ENCODE results near the gene DUOX1. TPM values are rescaled to one million over a fixed set of nuclear protein-coding genes. Genes with fewer than 3 reads are reported as not detected.

The DUOX1 gene
- total RNA-seq, 1 experiment from 2014 or later: not detected

- Histone ChIP-seq H3K27ac (no peak overlapping the region), H2AFZ (no peak overlapping the region), H3K9me2 (ENCODE audit: insufficient read depth) (no peaks in the 10 kb centered on the region), H3K36me3 (ENCODE audit: low read depth) (no peaks in the 10 kb centered on the region), H3K9me3 (ENCODE audit: insufficient read depth, low read depth) (no peaks in the 10 kb centered on the region), H3K4me2 (peak overlapping the region; percentile 97; the same call in 1 of the 2 replicates), H3K79me2 (ENCODE audit: low read depth) (no peaks in the 10 kb centered on the region), H3F3A (ENCODE audit: insufficient read depth, low read depth) (peaks cover 19% of the 10 kb centered on the region), H3K4me1 (replicated peaks; ENCODE audit: insufficient read depth) (no peaks in the 10 kb centered on the region), H4K20me1 (ENCODE audit: insufficient read depth) (no peaks in the 10 kb centered on the region), H3K4me3 (peak overlapping the region; percentile 80; the same call in 1 of the 2 replicates), H3K27me3 (ENCODE audit: insufficient read depth, low read depth) (no peaks in the 10 kb centered on the region)
- POLR2A ChIA-PET (ENCODE audit: unreplicated experiment): interaction anchor here (0.5 kb wide), 1 partner anchor 11 kb away, joined by 10 read pairs; no protein-coding TSS in a partner anchor
- DNase-seq: no peak
- BruUV-seq (replicated peaks): no TSS peak
- intact Hi-C loops (cut with micrococcal nuclease; ENCODE audit: unreplicated experiment): loop anchor here (2.0 kb wide), 1 partner anchor 255 kb away; no protein-coding TSS in a partner anchor
- CTCF ChIA-PET: interaction anchor here (0.6 to 0.8 kb wide), 2 partner anchors 20 to 26 kb away, joined by 3 to 6 read pairs; no protein-coding TSS in a partner anchor
- TF ChIP-seq EZH2 (IDR thresholded peaks at IDR 0.05; ENCODE audit: low read depth) (no peak), CTCF (conservative IDR thresholded peaks at IDR 0.05) (no peak)
Observed at GRCh38 chr15:45201869-45202268, 72.1 kb downstream of the DUOX1 start.

GRCh38 chr15:45203182-45203581 is 73.4 kb downstream of the DUOX1 start:
- POLR2A ChIA-PET (ENCODE audit: unreplicated experiment): interaction anchor here (0.6 kb wide), 1 partner anchor 414 kb away, joined by 7 read pairs; no protein-coding TSS in a partner anchor
- TF ChIP-seq EZH2 (IDR thresholded peaks at IDR 0.05; ENCODE audit: low read depth): no peak
- no peak for TF ChIP-seq CTCF (conservative IDR thresholded peaks at IDR 0.05)
- CTCF ChIA-PET: interaction anchor here (0.7 kb wide), 1 partner anchor 32 kb away, joined by 7 read pairs; no protein-coding TSS in a partner anchor

GRCh38 chr15:45205192-45205591 is 75.4 kb downstream of the DUOX1 start:
- POLR2A ChIA-PET (ENCODE audit: unreplicated experiment): interaction anchor here (0.5 kb wide), 1 partner anchor 42 kb away, joined by 4 read pairs; no protein-coding TSS in a partner anchor
- no peaks in the 10 kb centered on the region for H3K36me3 ChIP-seq (ENCODE audit: low read depth)
- H3K27me3 ChIP-seq (ENCODE audit: insufficient read depth, low read depth): no peaks in the 10 kb centered on the region
- H3K9me2 ChIP-seq (ENCODE audit: insufficient read depth): no peaks in the 10 kb centered on the region
- CTCF ChIA-PET: interaction anchor here (0.5 to 1.1 kb wide), 5 partner anchors 42 to 342 kb away, joined by 3 to 4 read pairs (median 3); no protein-coding TSS in a partner anchor
- no peak overlapping the region for H3K27ac ChIP-seq
- H3K4me2 ChIP-seq: no peak overlapping the region
- no peak overlapping the region for H3K4me3 ChIP-seq
- peak in 1 of 2 experiments; percentile 60 for DNase-seq
- intact Hi-C loops (cut with micrococcal nuclease; ENCODE audit: unreplicated experiment): loop anchor here (1.0 to 5.0 kb wide), 4 partner anchors 102 to 407 kb away; no protein-coding TSS in a partner anchor
- no peaks in the 10 kb centered on the region for H3K4me1 ChIP-seq (replicated peaks; ENCODE audit: insufficient read depth)
- H4K20me1 ChIP-seq (ENCODE audit: insufficient read depth): no peaks in the 10 kb centered on the region
- no peaks in the 10 kb centered on the region for H3K9me3 ChIP-seq (ENCODE audit: insufficient read depth, low read depth)
- peaks cover 8% of the 10 kb centered on the region for H3F3A ChIP-seq (ENCODE audit: insufficient read depth, low read depth)
- no peak overlapping the region for H2AFZ ChIP-seq
- no peaks in the 10 kb centered on the region for H3K79me2 ChIP-seq (ENCODE audit: low read depth)
- no peak for TF ChIP-seq EZH2 (IDR thresholded peaks at IDR 0.05; ENCODE audit: low read depth)
- peak; percentile 76 for TF ChIP-seq CTCF (conservative IDR thresholded peaks at IDR 0.05)
- BruUV-seq (replicated peaks): no TSS peak

More at GRCh38 chr15:45203182-45203581, 73.4 kb downstream of the DUOX1 start:
- Histone ChIP-seq H3K4me1 (replicated peaks; ENCODE audit: insufficient read depth) (no peaks in the 10 kb centered on the region), H2AFZ (no peak overlapping the region), H3K9me2 (ENCODE audit: insufficient read depth) (no peaks in the 10 kb centered on the region), H3K27ac (no peak overlapping the region), H3F3A (ENCODE audit: insufficient read depth, low read depth) (peaks cover 19% of the 10 kb centered on the region), H3K36me3 (ENCODE audit: low read depth) (no peaks in the 10 kb centered on the region), H3K27me3 (ENCODE audit: insufficient read depth, low read depth) (no peaks in the 10 kb centered on the region), H3K4me3 (no peak overlapping the region), H3K79me2 (ENCODE audit: low read depth) (no peaks in the 10 kb centered on the region), H4K20me1 (ENCODE audit: insufficient read depth) (no peaks in the 10 kb centered on the region), H3K4me2 (no peak overlapping the region), H3K9me3 (ENCODE audit: insufficient read depth, low read depth) (no peaks in the 10 kb centered on the region)
- BruUV-seq (replicated peaks): no TSS peak
- intact Hi-C loops (cut with micrococcal nuclease; ENCODE audit: unreplicated experiment): no loop called here
- no peak for DNase-seq

Data from PC-9 (cell line).